ENCODE measurements around the gene RNF180. TPM values are rescaled to one million over a fixed set of nuclear protein-coding genes. Genes with fewer than 3 reads are reported as not detected.
"Not testable (repeated sequence)": the region's sequence is repeated elsewhere in the genome, so short reads cannot be mapped to it uniquely, and the experiment has no call there.

The RNF180 gene
- total RNA-seq, 1 experiment from 2014 or later = 5.4 TPM

- BruUV-seq (replicated peaks) = no TSS peak
- no peaks in the 10 kb centered on the region for H3K79me2 ChIP-seq (ENCODE audit: low read length)
- no peak overlapping the region for H3K4me2 ChIP-seq (ENCODE audit: low read length)
- no peaks in the 10 kb centered on the region for H3K4me1 ChIP-seq (ENCODE audit: insufficient read depth, low read length)
- no peaks in the 10 kb centered on the region for H3K9me3 ChIP-seq (ENCODE audit: low read length)
- H3K27me3 ChIP-seq (ENCODE audit: low read length) = no peaks in the 10 kb centered on the region
- H4K20me1 ChIP-seq (ENCODE audit: low read length) = no peaks in the 10 kb centered on the region
- H3F3A ChIP-seq (ENCODE audit: low read length, unreplicated experiment) = no peaks in the 10 kb centered on the region
- TF ChIP-seq CTCF (conservative IDR thresholded peaks at IDR 0.05; ENCODE audit: low read depth, low read length) (no peak), EZH2 (IDR thresholded peaks at IDR 0.05; ENCODE audit: low read length, unreplicated experiment) (no peak), EZH2phosphoT487 (IDR thresholded peaks at IDR 0.05; ENCODE audit: borderline replicate concordance, low read length) (no peak)
- H3K4me3 ChIP-seq (ENCODE audit: low read length) = no peak overlapping the region
- no peak overlapping the region for H3K27ac ChIP-seq (ENCODE audit: low read length)
- ChIA-PET POLR2A (ENCODE audit: unreplicated experiment) (no interaction called here), CTCF (no interaction called here)
- no peaks in the 10 kb centered on the region for H3K36me3 ChIP-seq (ENCODE audit: low read depth, low read length)
- H3K9ac ChIP-seq (ENCODE audit: low read length) = no peak overlapping the region
- no peak overlapping the region for H2AFZ ChIP-seq (ENCODE audit: low read length)
- no peaks in the 10 kb centered on the region for H3K9me2 ChIP-seq (replicated peaks; ENCODE audit: low read length)
- no peak for ATAC-seq
- intact Hi-C loops (cut with micrococcal nuclease) = no loop called here
- no peak for DNase-seq
These were observed 119.8 kb downstream of the RNF180 start for GRCh38 chr5:64285188-64286130.

- TF ChIP-seq CTCF (conservative IDR thresholded peaks at IDR 0.05; ENCODE audit: low read depth, low read length) = no peak
- no peak for TF ChIP-seq EZH2 (IDR thresholded peaks at IDR 0.05; ENCODE audit: low read length, unreplicated experiment)
- TF ChIP-seq EZH2phosphoT487 (IDR thresholded peaks at IDR 0.05; ENCODE audit: borderline replicate concordance, low read length) = no peak
- ChIA-PET CTCF (no interaction called here), POLR2A (ENCODE audit: unreplicated experiment) (no interaction called here)
- no TSS peak for BruUV-seq (replicated peaks)
- no peaks in the 10 kb centered on the region for H3K9me3 ChIP-seq (ENCODE audit: low read length)
- no peaks in the 10 kb centered on the region for H3K4me1 ChIP-seq (ENCODE audit: insufficient read depth, low read length)
- H4K20me1 ChIP-seq (ENCODE audit: low read length) = no peaks in the 10 kb centered on the region
- H2AFZ ChIP-seq (ENCODE audit: low read length) = no peak overlapping the region
- DNase-seq = no peak
- no peak for ATAC-seq
- no peak overlapping the region for H3K4me2 ChIP-seq (ENCODE audit: low read length)
- no peaks in the 10 kb centered on the region for H3K79me2 ChIP-seq (ENCODE audit: low read length)
- H3K9ac ChIP-seq (ENCODE audit: low read length) = no peak overlapping the region
- no peaks in the 10 kb centered on the region for H3F3A ChIP-seq (ENCODE audit: low read length, unreplicated experiment)
- no peaks in the 10 kb centered on the region for H3K36me3 ChIP-seq (ENCODE audit: low read depth, low read length)
- intact Hi-C loops (cut with micrococcal nuclease) = no loop called here
- no peaks in the 10 kb centered on the region for H3K27me3 ChIP-seq (ENCODE audit: low read length)
- no peaks in the 10 kb centered on the region for H3K9me2 ChIP-seq (replicated peaks; ENCODE audit: low read length)
- no peak overlapping the region for H3K27ac ChIP-seq (ENCODE audit: low read length)
- H3K4me3 ChIP-seq (ENCODE audit: low read length) = no peak overlapping the region
These were observed 120.7 kb downstream of the RNF180 start for GRCh38 chr5:64286381-64286780.

GRCh38 chr5:64288496-64288895, 122.9 kb downstream of the RNF180 start:
- ATAC-seq; H4K20me1 ChIP-seq (ENCODE audit: low read length); H3K9me3 ChIP-seq (ENCODE audit: low read length); H3F3A ChIP-seq (ENCODE audit: low read length, unreplicated experiment); H3K27me3 ChIP-seq (ENCODE audit: low read length); DNase-seq; POLR2A ChIA-PET (ENCODE audit: unreplicated experiment); H3K4me1 ChIP-seq (ENCODE audit: insufficient read depth, low read length); H3K9me2 ChIP-seq (replicated peaks; ENCODE audit: low read length); CTCF ChIA-PET; H3K4me3 ChIP-seq (ENCODE audit: low read length); H2AFZ ChIP-seq (ENCODE audit: low read length); BruUV-seq (replicated peaks); H3K4me2 ChIP-seq (ENCODE audit: low read length); H3K79me2 ChIP-seq (ENCODE audit: low read length); H3K27ac ChIP-seq (ENCODE audit: low read length); H3K9ac ChIP-seq (ENCODE audit: low read length); intact Hi-C loops (cut with micrococcal nuclease); H3K36me3 ChIP-seq (ENCODE audit: low read depth, low read length): not testable (repeated sequence)

All from PC-3 (cell line).